HepG2 (cell line): Measurements from ENCODE around the gene LYPD3. TPM values are rescaled to one million over a fixed set of nuclear protein-coding genes. Genes with fewer than 3 reads are reported as not detected.

Experiments
- ATAC-seq: fragments of 200-7000 bp; cut with Tn5 transposase; 3 replicates; pipeline ENCODE4 v1.9.1; 2020; ENCODE audit warnings: mild to moderate bottlenecking, moderate library complexity
- BruUV-seq: library from RNA; stranded (reverse); fragments of 400-500 nt; replicated peaks from 2 replicates; lab custom pipeline; 2021; lab: Mats Ljungman, UMichigan
- CTCF ChIA-PET: fragments of 300-600 bp; formaldehyde crosslinking; extraction: SDS; loops from one replicate; lab custom pipeline; 2021; ENCODE audit warnings: low total read pairs, inconsistent platforms, low intra/inter-chr PET ratio; lab: Yijun Ruan, JAX
- POLR2A ChIA-PET: fragments of 350-600 bp; sonication (Branson Sonifier 250); formaldehyde crosslinking; loops from one replicate; lab custom pipeline; 2020; ENCODE audit warnings: antibody characterized with exemption, inconsistent platforms; lab: Yijun Ruan, JAX
- DNase-seq: peaks from one replicate; pipeline ENCODE4 v3.0.0-alpha.2; 2015; ENCODE audit warnings: low spot score
- FAIRE-seq: peaks from 3 replicates; lab custom pipeline; 2011; peaks lifted over from hg19 to GRCh38; lab: Jason Lieb, UNC
- H2AFZ ChIP-seq: one replicate; pipeline ENCODE4 v1.6.1; 2011; ENCODE audit warnings: low read length, inconsistent platforms
- H3K27ac ChIP-seq: fragments of 300-600 bp; 3 replicates; pipeline ENCODE4 v1.8.0; 2011; ENCODE audit warnings: mixed run types, mild to moderate bottlenecking, mixed read lengths, low read length, inconsistent platforms; ENCODE audit not compliant: insufficient read depth; ENCODE audit errors: extremely low read length
- H3K27me3 ChIP-seq, 2 experiments: fragments of 200-600 bp in 1 of 2; 2 replicates in 1 of 2; 3 replicates in 1 of 2; pipeline versions ENCODE4 v1.6.0 to v1.8.0; 2011; ENCODE audit warnings: low read length in 2 of 2, mild to moderate bottlenecking in 2 of 2, moderate library complexity in 2 of 2, inconsistent platforms in 1 of 2; ENCODE audit not compliant: insufficient read depth in 2 of 2, control insufficient read depth in 1 of 2
- H3K36me3 ChIP-seq, 2 experiments: fragments of 200-600 bp in 1 of 2; replicated peaks in 1 of 2; 2 replicates in 1 of 2; 3 replicates in 1 of 2; pipeline versions ENCODE4 v1.5.1 to v1.8.0; 2011; ENCODE audit warnings: low read length in 2 of 2, inconsistent platforms in 1 of 2; ENCODE audit not compliant: insufficient read depth in 2 of 2, control insufficient read depth in 1 of 2
- H3K4me1 ChIP-seq: 2 replicates; pipeline ENCODE4 v1.5.1; 2012; ENCODE audit warnings: low read length, inconsistent platforms; ENCODE audit not compliant: insufficient read depth
- H3K4me2 ChIP-seq: 2 replicates; pipeline ENCODE4 v1.6.0; 2011; ENCODE audit warnings: low read depth, low read length, inconsistent platforms
- H3K4me3 ChIP-seq, 3 experiments: fragments of 200-600 bp in 1 of 3; sonication (generic), shearing (Covaris generic) in 1 of 3; replicated peaks in 1 of 3; 2 replicates each; pipeline ENCODE4 v1.5.1; 2011 to 2016; ENCODE audit warnings: low read length in 3 of 3, inconsistent platforms in 2 of 3, low read depth in 2 of 3, mild to moderate bottlenecking in 2 of 3, control low read depth in 1 of 3, mixed read lengths in 1 of 3; ENCODE audit not compliant: insufficient read depth in 1 of 3
- H3K79me2 ChIP-seq: one replicate; pipeline ENCODE4 v1.6.1; 2011; ENCODE audit warnings: low read length, inconsistent platforms; ENCODE audit not compliant: insufficient read depth
- H3K9ac ChIP-seq: 2 replicates; pipeline ENCODE4 v1.6.0; 2011; ENCODE audit warnings: mild to moderate bottlenecking, low read depth, low read length, inconsistent platforms; ENCODE audit not compliant: insufficient read depth
- H3K9me3 ChIP-seq: 2 replicates; pipeline ENCODE4 v1.5.1; 2012; ENCODE audit warnings: mild to moderate bottlenecking, low read length
- H4K20me1 ChIP-seq: 2 replicates; pipeline ENCODE4 v1.6.0; 2011; ENCODE audit warnings: inconsistent platforms, mild to moderate bottlenecking, low read length, moderate library complexity; ENCODE audit not compliant: insufficient read depth
- AKAP8 ChIP-seq: sonication (generic); formaldehyde crosslinking; IDR thresholded peaks from 2 replicates; pipeline ENCODE4 v1.5.1; 2020; ENCODE audit warnings: mild to moderate bottlenecking, missing genetic modification reagents
- FOXC1 ChIP-seq: sonication (generic); formaldehyde crosslinking; IDR thresholded peaks from 2 replicates; pipeline ENCODE4 v1.8.0; 2022; ENCODE audit warnings: mild to moderate bottlenecking, missing genetic modification reagents, borderline replicate concordance
- FOXK1 ChIP-seq: sonication (generic); formaldehyde crosslinking; IDR thresholded peaks from 2 replicates; pipeline ENCODE4 v1.4.0; 2020; ENCODE audit warnings: low read depth, missing genetic modification reagents, borderline replicate concordance
- RNF2 ChIP-seq: fragments of 450-650 bp; conservative IDR thresholded peaks from 2 replicates; pipeline ENCODE4 v1.6.1; 2016; ENCODE audit warnings: low read depth
- TBX2 ChIP-seq: sonication (generic); formaldehyde crosslinking; IDR thresholded peaks from 2 replicates; pipeline ENCODE4 v1.5.0; 2020; ENCODE audit warnings: missing genetic modification reagents, mild to moderate bottlenecking, borderline replicate concordance
- ZMYM4 ChIP-seq: sonication (generic); formaldehyde crosslinking; IDR thresholded peaks from 2 replicates; pipeline ENCODE4 v1.8.1; 2023; ENCODE audit warnings: mild to moderate bottlenecking, missing genetic modification reagents
- ZNF253 ChIP-seq: sonication (generic); formaldehyde crosslinking; IDR thresholded peaks from 2 replicates; pipeline ENCODE4 v1.8.0; 2022; ENCODE audit warnings: mild to moderate bottlenecking, missing genetic modification reagents, borderline replicate concordance
- ZNF501 ChIP-seq: sonication (generic); formaldehyde crosslinking; IDR thresholded peaks from 2 replicates; pipeline ENCODE4 v1.5.1; 2020; ENCODE audit warnings: mild to moderate bottlenecking, moderate library complexity, missing genetic modification reagents
- ZNF850 ChIP-seq: sonication (generic); formaldehyde crosslinking; conservative IDR thresholded peaks from 2 replicates; pipeline ENCODE4 v1.9.0; 2021; ENCODE audit warnings: mild to moderate bottlenecking, missing genetic modification reagents
- WGBS: methylation state at CpG from one replicate; pipeline ENCODE4 v1.1.6; 2017; ENCODE audit warnings: low lambda C conversion rate; 5-methylcytosine and 5-hydroxymethylcytosine counted together
- in situ Hi-C: cut with HindIII; loops from 2 replicates; pipeline ENCODE4 v1.10.0; 2017; ENCODE audit warnings: low pct_unique_long_range_greater_than_20kb; ENCODE audit not compliant: extremely low pct_ligation_motif_present
- intact Hi-C: fragments of 100-400 bp; cut with micrococcal nuclease; formaldehyde crosslinking; loops from one replicate; pipeline ENCODE4 v1.10.0; 2022; ENCODE audit not compliant: unreplicated experiment
- polyA plus RNA-seq, 8 experiments: library from polyadenylated mRNA; depleted of rRNA in 3 of 8; stranded (reverse) in 7 of 8; unstranded in 1 of 8; fragments of >200 nt; fragmentation: Illumina TruSeq in 4 of 8; extraction: Trizol in 4 of 8; gene quantifications; 2 replicates each; pipeline versions ENCODE4 v1.2.1 to v1.2.3, GENCODE V29; 2011 to 2016; ENCODE audit warnings: low read depth in 4 of 8, missing spikeins in 1 of 8, mixed read lengths in 1 of 8; ENCODE audit not compliant: insufficient read depth in 1 of 8
- total RNA-seq, 5 experiments: library from RNA; depleted of rRNA; stranded (reverse); fragments of >200 nt; fragmentation: Illumina TruSeq; extraction: Trizol; gene quantifications; 2 replicates each; pipeline ENCODE4 v1.2.3, GENCODE V29; 2016; ENCODE audit warnings: low read depth in 1 of 5
- TF ChIP-seq, protein P1 (sequence below): sonication (generic); formaldehyde crosslinking; IDR thresholded peaks from 2 replicates; pipeline ENCODE4 v1.8.1; 2023; ENCODE audit warnings: missing genetic modification reagents, inconsistent platforms, borderline replicate concordance
- TF ChIP-seq, protein P2 (sequence below): sonication (generic); formaldehyde crosslinking; IDR thresholded peaks from 2 replicates; pipeline ENCODE4 v1.5.1; 2020; ENCODE audit warnings: mild to moderate bottlenecking, moderate library complexity, missing genetic modification reagents
- TF ChIP-seq, protein P3 (sequence below): sonication (generic); formaldehyde crosslinking; IDR thresholded peaks from 2 replicates; pipeline ENCODE4 v1.4.0; 2020; ENCODE audit warnings: low read depth, mild to moderate bottlenecking, missing genetic modification reagents
- TF ChIP-seq, protein P4 (sequence below): sonication (generic); formaldehyde crosslinking; IDR thresholded peaks from 2 replicates; pipeline ENCODE4 v1.8.1; 2023; ENCODE audit warnings: mild to moderate bottlenecking, missing genetic modification reagents

LYPD3 gene
- total and polyA plus RNA-seq, 2 of the 13 experiments (the other 11 are each of a cell fraction or from before 2014, with no cell fraction given), result 0.51 to 1.5 TPM

DNA sequence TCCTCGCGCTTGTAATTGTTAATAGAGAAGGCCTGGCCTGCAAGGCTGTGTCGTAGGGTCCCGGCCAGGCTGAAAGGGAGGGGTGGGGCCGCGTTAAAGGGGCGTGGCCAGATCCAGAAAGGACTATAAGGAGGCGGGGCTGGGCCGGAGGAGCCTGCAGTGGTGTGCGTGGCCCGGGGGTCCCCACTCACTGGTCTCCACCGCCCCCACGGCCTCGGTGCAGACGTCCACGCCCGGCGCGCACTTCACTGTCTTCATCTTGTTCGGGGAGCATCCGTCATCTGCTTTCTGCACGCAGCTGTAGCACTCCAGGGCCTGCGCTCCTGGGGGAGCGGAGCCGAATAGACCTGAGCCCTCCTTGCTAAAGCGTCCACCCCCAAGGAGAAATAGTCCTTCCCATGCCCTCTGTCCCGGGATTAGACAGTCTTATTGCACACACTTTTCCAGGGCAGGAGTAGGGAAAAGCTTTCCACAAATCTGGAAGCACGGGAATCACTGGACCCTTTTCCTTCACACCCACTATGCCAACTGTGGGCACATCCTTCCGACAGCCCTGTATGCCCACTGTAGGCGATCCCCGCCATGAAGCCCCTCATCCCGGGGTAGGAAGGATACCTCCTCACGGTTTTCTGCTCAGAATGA, 1.2 kb downstream of the LYPD3 start (continued):
- no peak for TF ChIP-seq FOXK1 (CRISPR knock-in tag)
- no peak for TF ChIP-seq ZNF850 (CRISPR knock-in tag)
- TF ChIP-seq RNF2, result no peak

DNA sequence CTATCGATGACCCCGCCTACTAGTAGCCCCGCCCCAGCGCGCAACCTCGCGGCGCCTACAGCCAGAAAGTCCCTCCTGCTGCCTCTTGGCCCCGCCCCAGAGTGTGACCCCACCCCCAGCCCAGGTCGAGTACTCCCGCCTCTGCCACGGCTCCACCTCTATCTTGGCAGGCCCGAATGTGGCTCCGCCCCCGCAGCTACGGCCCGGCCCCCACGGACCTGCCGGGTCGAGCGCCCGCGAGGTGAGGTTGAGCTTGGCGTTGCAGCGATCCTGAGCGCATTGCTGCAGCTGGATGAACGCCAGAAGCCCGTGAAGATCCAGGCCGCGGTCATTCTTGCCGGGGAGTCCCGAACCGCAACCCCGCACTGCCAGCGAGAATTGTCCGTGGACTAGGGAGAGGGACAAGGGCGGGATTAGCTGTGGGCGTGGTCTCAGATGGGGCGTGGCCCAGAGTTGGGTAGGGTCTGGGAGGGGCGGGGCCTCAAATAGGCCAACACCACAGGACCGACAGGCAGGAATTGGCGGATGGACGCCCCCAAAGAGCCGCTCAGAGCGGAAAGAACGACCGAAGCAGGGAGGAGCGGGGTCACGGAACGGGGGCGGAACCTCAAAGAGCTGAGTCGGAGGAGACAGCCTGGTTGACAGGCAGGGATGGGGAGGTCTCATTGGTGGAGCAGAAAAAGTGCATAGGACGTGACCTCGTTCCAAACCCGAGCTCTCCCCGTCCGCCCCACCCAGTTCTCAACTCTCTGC, 1.9 kb downstream of the LYPD3 start:
- intact Hi-C loops, result loop anchor here (2.0 kb wide), 1 partner anchor 41 kb away; the partner anchor contains the start of gene PHLDB3
- DNase-seq (peak; percentile 85), ATAC-seq (peak; percentile 87), FAIRE-seq (peak; percentile 39)
- Histone ChIP-seq H3K9me3 (no peaks in the 10 kb centered on the region), H4K20me1 (no peaks in the 10 kb centered on the region), H3K27me3 (no peaks in the 10 kb centered on the region), H2AFZ (no peak overlapping the region), H3K4me1 (peaks cover 52% of the 10 kb centered on the region), H3K4me2 (peak overlapping the region; percentile 99), H3K27ac (peak overlapping the region; percentile 64), H3K4me3 (peak overlapping the region; percentile 70 to 84 (median 73)), H3K36me3 (no peaks in the 10 kb centered on the region), H3K9ac (peak overlapping the region; percentile 66), H3K79me2 (no peaks in the 10 kb centered on the region)
- in situ Hi-C loops, result no loop called here
- WGBS, result 1% methylated on average over 14 of the region's 57 CpGs
- ChIA-PET POLR2A (interaction anchor here (1.0 to 2.6 kb wide), 9 partner anchors 9 to 205 kb away, joined by 4 to 47 read pairs (median 7); partner anchors contain the start of gene PHLDB3), CTCF (no interaction called here)
- no TSS peak for BruUV-seq
- TF ChIP-seq, protein P1, sequence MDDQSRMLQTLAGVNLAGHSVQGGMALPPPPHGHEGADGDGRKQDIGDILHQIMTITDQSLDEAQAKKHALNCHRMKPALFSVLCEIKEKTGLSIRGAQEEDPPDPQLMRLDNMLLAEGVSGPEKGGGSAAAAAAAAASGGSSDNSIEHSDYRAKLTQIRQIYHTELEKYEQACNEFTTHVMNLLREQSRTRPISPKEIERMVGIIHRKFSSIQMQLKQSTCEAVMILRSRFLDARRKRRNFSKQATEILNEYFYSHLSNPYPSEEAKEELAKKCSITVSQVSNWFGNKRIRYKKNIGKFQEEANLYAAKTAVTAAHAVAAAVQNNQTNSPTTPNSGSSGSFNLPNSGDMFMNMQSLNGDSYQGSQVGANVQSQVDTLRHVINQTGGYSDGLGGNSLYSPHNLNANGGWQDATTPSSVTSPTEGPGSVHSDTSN (CRISPR knock-in tag), result no peak
- TF ChIP-seq TBX2 (CRISPR knock-in tag) (0 out of 2 replicates have a peak, but pooled peaks have one; percentile 10), ZMYM4 (CRISPR knock-in tag) (peak; percentile 34; the same call in 1 of the 2 replicates), FOXC1 (CRISPR knock-in tag) (peak; percentile 82), ZNF501 (0 out of 2 replicates have a peak, but pooled peaks have one; percentile 11), AKAP8 (peak; percentile 34; the same call in 1 of the 2 replicates), ZNF253 (CRISPR knock-in tag) (0 out of 2 replicates have a peak, but pooled peaks have one; percentile 40)
- TF ChIP-seq, protein P2, sequence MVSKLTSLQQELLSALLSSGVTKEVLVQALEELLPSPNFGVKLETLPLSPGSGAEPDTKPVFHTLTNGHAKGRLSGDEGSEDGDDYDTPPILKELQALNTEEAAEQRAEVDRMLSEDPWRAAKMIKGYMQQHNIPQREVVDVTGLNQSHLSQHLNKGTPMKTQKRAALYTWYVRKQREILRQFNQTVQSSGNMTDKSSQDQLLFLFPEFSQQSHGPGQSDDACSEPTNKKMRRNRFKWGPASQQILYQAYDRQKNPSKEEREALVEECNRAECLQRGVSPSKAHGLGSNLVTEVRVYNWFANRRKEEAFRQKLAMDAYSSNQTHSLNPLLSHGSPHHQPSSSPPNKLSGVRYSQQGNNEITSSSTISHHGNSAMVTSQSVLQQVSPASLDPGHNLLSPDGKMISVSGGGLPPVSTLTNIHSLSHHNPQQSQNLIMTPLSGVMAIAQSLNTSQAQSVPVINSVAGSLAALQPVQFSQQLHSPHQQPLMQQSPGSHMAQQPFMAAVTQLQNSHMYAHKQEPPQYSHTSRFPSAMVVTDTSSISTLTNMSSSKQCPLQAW (CRISPR knock-in tag), result peak; percentile 58; the same call in 1 of the 2 replicates
- TF ChIP-seq, protein P3, sequence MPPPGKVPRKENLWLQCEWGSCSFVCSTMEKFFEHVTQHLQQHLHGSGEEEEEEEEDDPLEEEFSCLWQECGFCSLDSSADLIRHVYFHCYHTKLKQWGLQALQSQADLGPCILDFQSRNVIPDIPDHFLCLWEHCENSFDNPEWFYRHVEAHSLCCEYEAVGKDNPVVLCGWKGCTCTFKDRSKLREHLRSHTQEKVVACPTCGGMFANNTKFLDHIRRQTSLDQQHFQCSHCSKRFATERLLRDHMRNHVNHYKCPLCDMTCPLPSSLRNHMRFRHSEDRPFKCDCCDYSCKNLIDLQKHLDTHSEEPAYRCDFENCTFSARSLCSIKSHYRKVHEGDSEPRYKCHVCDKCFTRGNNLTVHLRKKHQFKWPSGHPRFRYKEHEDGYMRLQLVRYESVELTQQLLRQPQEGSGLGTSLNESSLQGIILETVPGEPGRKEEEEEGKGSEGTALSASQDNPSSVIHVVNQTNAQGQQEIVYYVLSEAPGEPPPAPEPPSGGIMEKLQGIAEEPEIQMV (CRISPR knock-in tag), result peak; percentile 34
- TF ChIP-seq, protein P4, sequence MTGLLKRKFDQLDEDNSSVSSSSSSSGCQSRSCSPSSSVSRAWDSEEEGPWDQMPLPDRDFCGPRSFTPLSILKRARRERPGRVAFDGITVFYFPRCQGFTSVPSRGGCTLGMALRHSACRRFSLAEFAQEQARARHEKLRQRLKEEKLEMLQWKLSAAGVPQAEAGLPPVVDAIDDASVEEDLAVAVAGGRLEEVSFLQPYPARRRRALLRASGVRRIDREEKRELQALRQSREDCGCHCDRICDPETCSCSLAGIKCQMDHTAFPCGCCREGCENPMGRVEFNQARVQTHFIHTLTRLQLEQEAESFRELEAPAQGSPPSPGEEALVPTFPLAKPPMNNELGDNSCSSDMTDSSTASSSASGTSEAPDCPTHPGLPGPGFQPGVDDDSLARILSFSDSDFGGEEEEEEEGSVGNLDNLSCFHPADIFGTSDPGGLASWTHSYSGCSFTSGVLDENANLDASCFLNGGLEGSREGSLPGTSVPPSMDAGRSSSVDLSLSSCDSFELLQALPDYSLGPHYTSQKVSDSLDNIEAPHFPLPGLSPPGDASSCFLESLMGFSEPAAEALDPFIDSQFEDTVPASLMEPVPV (CRISPR knock-in tag), result 0 out of 2 replicates have a peak, but pooled peaks have one; percentile 38
